OCI-LY1 (cell line): ENCODE data around the gene EXOSC2.

Source experiments
- H2AFZ ChIP-seq: fragments of 200-600 bp; sonication (generic), shearing (Covaris generic); 2 replicates; pipeline ENCODE4 v1.6.0; 2014; ENCODE audit warnings: antibody characterized with exemption, mild to moderate bottlenecking, low read length
- H3F3A ChIP-seq: fragments of 200-600 bp; sonication (generic), shearing (Covaris generic); 2 replicates; pipeline ENCODE4 v1.6.0; 2014; ENCODE audit warnings: mild to moderate bottlenecking, antibody characterized with exemption, low read length, moderate library complexity; ENCODE audit not compliant: insufficient read depth
- H3K27ac ChIP-seq: fragments of 200-600 bp; sonication (generic); 2 replicates; pipeline ENCODE4 v1.5.1; 2014; ENCODE audit warnings: low read length, mixed run types, mild to moderate bottlenecking, low read depth; ENCODE audit not compliant: poor library complexity, severe bottlenecking
- H3K27me3 ChIP-seq: fragments of 200-600 bp; sonication (generic); 2 replicates; pipeline ENCODE4 v1.6.0; 2014; ENCODE audit warnings: antibody characterized with exemption, mild to moderate bottlenecking, low read length, moderate library complexity; ENCODE audit not compliant: insufficient read depth
- H3K36me3 ChIP-seq: fragments of 200-600 bp; sonication (generic); 2 replicates; pipeline ENCODE4 v1.6.1; 2014; ENCODE audit warnings: mild to moderate bottlenecking, antibody characterized with exemption, low read length, moderate library complexity, mixed read lengths; ENCODE audit not compliant: insufficient read depth
- H3K4me1 ChIP-seq: fragments of 200-600 bp; sonication (generic); 2 replicates; pipeline ENCODE4 v1.5.1; 2014; ENCODE audit warnings: mild to moderate bottlenecking, low read length, moderate library complexity; ENCODE audit not compliant: insufficient read depth, severe bottlenecking
- H3K4me2 ChIP-seq: fragments of 200-600 bp; sonication (generic), shearing (Covaris generic); 2 replicates; pipeline ENCODE4 v1.6.1; 2014; ENCODE audit warnings: low read length
- H3K4me3 ChIP-seq: fragments of 200-600 bp; sonication (generic); 2 replicates; pipeline ENCODE4 v1.5.1; 2014; ENCODE audit warnings: low read length, low read depth, mild to moderate bottlenecking, mixed read lengths; ENCODE audit not compliant: poor library complexity, severe bottlenecking
- H3K79me2 ChIP-seq: fragments of 200-600 bp; shearing (Covaris generic); 2 replicates; pipeline ENCODE4 v1.6.1; 2016; ENCODE audit warnings: mixed run types, low read length, mixed read lengths; ENCODE audit not compliant: insufficient read depth
- H3K9ac ChIP-seq: fragments of 200-600 bp; sonication (generic), shearing (Covaris generic); 2 replicates; pipeline ENCODE4 v1.6.1; 2014; ENCODE audit warnings: mild to moderate bottlenecking, low read length, mixed read lengths
- H3K9me2 ChIP-seq: fragments of 200-600 bp; sonication (generic), shearing (Covaris generic); 2 replicates; pipeline ENCODE4 v1.6.1; 2014; ENCODE audit warnings: low read depth, mild to moderate bottlenecking, low read length, mixed read lengths
- H3K9me3 ChIP-seq: fragments of 200-600 bp; shearing (Covaris generic); 2 replicates; pipeline ENCODE4 v1.6.1; 2014; ENCODE audit warnings: low read length, mixed read lengths
- H4K20me1 ChIP-seq: fragments of 200-600 bp; sonication (generic), shearing (Covaris generic); 2 replicates; pipeline ENCODE4 v1.6.0; 2016; ENCODE audit warnings: mild to moderate bottlenecking, low read length; ENCODE audit not compliant: insufficient read depth
- EZH2 ChIP-seq: fragments of 200-600 bp; sonication (generic), shearing (Covaris generic); IDR thresholded peaks from 2 replicates; pipeline ENCODE4 v1.8.0; 2017; ENCODE audit warnings: borderline replicate concordance, mixed run types, mild to moderate bottlenecking, antibody characterized with exemption, low read length, moderate library complexity, mixed read lengths
- TF ChIP-seq, protein P1 (sequence below): fragments of 200-600 bp; sonication (generic), shearing (Covaris generic); IDR thresholded peaks from 2 replicates; pipeline ENCODE4 v1.5.1; 2017; ENCODE audit warnings: mild to moderate bottlenecking, antibody characterized with exemption, low read length, moderate library complexity, mixed read lengths

Gene EXOSC2

DNA sequence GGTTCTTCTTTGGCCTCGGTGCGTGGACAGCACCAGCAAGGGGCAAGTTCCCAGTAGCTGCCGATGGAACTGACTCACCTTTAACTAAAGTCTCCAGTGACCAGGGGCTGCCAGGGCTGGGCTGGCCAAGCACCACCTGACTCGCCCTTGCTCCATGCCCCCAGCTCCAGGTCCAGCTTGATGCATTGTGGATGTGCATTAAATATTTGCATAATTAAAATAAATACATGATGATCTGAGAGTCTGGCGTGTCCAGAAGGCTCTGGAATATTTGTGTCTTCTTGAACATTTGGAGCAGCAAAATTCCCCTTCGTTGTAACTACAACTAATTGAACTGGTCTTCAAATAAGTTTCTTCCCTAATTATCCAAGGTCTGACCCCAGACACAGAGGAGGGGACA, 38.7 kb upstream of the EXOSC2 start:
- Histone ChIP-seq H3K4me2 (no peak overlapping the region), H2AFZ (no peak overlapping the region), H3K9me2 (no peaks in the 10 kb centered on the region), H3K27me3 (no peaks in the 10 kb centered on the region), H3F3A (no peaks in the 10 kb centered on the region), H3K79me2 (no peaks in the 10 kb centered on the region), H3K36me3 (no peaks in the 10 kb centered on the region), H3K4me3 (no peak overlapping the region), H3K9me3 (no peaks in the 10 kb centered on the region), H3K27ac (no peak overlapping the region), H4K20me1 (no peaks in the 10 kb centered on the region), H3K9ac (no peak overlapping the region), H3K4me1 (no peaks in the 10 kb centered on the region)
- TF ChIP-seq EZH2, result no peak
- TF ChIP-seq, protein P1, sequence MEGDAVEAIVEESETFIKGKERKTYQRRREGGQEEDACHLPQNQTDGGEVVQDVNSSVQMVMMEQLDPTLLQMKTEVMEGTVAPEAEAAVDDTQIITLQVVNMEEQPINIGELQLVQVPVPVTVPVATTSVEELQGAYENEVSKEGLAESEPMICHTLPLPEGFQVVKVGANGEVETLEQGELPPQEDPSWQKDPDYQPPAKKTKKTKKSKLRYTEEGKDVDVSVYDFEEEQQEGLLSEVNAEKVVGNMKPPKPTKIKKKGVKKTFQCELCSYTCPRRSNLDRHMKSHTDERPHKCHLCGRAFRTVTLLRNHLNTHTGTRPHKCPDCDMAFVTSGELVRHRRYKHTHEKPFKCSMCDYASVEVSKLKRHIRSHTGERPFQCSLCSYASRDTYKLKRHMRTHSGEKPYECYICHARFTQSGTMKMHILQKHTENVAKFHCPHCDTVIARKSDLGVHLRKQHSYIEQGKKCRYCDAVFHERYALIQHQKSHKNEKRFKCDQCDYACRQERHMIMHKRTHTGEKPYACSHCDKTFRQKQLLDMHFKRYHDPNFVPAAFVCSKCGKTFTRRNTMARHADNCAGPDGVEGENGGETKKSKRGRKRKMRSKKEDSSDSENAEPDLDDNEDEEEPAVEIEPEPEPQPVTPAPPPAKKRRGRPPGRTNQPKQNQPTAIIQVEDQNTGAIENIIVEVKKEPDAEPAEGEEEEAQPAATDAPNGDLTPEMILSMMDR, result no peak

DNA sequence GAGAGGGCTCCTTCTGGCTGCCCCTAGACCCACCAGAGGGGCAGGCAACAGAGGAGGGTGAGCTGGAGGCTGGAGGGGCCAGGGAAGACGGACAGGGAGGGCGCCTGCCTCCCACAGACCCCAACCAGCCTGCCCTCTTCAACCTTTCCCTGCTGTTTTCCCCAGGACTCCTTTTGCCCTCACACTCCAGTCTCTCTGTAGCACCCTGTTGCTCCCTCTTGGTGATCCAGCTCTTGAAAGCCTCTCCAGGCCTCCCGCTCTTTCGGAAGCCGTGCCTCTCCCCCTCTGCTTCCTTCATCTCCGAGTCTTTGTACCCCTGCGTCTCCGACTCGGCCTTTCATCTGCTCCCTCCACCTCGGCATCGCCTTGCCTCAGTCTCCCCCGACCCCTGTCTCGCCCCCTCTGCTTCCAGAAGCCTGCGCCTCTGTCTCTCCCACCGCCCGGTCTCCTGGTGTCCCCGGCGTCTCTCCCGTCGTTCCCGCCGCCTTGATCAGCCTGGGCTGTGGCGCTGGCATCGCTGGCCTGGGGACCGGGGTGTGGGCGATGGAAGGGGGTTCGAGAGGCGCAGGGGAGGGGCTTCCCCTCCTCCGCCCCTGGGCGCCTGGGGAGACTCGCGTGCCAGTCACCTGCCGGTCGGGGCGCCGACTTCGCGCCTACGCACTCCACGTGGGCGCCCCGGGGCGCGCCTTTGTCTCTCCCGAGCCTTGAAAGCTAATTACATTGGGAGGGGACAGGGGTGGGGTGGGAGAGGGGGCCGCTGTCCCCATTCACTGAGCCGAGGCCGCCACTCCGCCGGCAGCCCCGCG, 34.5 kb upstream of the EXOSC2 start:
- no peaks in the 10 kb centered on the region for H3K27me3 ChIP-seq
- H3F3A ChIP-seq, result no peaks in the 10 kb centered on the region
- no peak overlapping the region for H2AFZ ChIP-seq
- no peak overlapping the region for H3K4me3 ChIP-seq
- H3K79me2 ChIP-seq, result no peaks in the 10 kb centered on the region
- H4K20me1 ChIP-seq, result no peaks in the 10 kb centered on the region
- H3K4me1 ChIP-seq, result no peaks in the 10 kb centered on the region
- no peak for TF ChIP-seq EZH2
- TF ChIP-seq, protein P1, result no peak
- H3K36me3 ChIP-seq, result no peaks in the 10 kb centered on the region
- H3K9ac ChIP-seq, result no peak overlapping the region
- no peaks in the 10 kb centered on the region for H3K9me2 ChIP-seq
- no peaks in the 10 kb centered on the region for H3K9me3 ChIP-seq
- no peak overlapping the region for H3K27ac ChIP-seq
- H3K4me2 ChIP-seq, result no peak overlapping the region

DNA sequence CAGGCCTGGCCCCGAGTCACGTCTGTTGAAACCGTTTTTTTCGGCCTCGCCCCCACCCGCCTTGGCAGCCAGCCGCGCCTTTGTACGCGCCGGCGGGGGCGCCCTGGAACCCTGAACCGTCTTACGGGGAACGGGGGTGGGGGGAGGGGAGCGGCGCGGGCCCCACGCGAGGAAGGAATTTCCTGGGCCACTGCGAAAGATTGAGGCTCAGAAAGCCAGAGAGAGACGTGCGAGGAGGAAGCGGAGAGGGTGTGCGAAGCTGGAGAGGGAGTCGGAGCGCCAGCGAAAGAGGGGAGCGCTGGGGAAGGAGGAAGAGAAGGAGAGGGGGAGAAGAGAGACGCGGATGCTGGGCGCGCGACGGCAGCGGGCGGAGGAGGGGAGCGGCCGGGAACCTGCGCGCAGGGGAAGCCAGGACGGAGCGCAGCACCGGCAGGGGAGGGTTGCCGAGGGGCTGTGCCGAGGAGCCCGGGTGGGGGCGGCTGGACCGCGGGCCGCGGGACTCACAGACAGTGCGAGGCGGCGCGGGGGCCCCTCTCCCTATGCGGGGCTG, 33.8 kb upstream of the EXOSC2 start:
- Histone ChIP-seq H2AFZ (no peak overlapping the region), H3K9me3 (no peaks in the 10 kb centered on the region), H3K4me1 (no peaks in the 10 kb centered on the region), H3F3A (no peaks in the 10 kb centered on the region), H3K9ac (no peak overlapping the region), H3K27ac (no peak overlapping the region), H4K20me1 (no peaks in the 10 kb centered on the region), H3K9me2 (no peaks in the 10 kb centered on the region), H3K4me3 (no peak overlapping the region), H3K27me3 (no peaks in the 10 kb centered on the region), H3K79me2 (no peaks in the 10 kb centered on the region), H3K36me3 (no peaks in the 10 kb centered on the region), H3K4me2 (no peak overlapping the region)
- TF ChIP-seq, protein P1, result no peak
- no peak for TF ChIP-seq EZH2
